GM12875 (cell line): ENCODE measurements around the gene PDZD2.

ENCODE experiments used
- H3K4me3 ChIP-seq: one replicate; pipeline ENCODE4 v1.5.1; 2011; ENCODE audit warnings: low read depth, low read length, control low read depth
- TF ChIP-seq, protein P1 (sequence below): IDR thresholded peaks from 2 replicates; pipeline ENCODE4 v1.5.1; 2011; ENCODE audit warnings: low read depth, mild to moderate bottlenecking, control low read depth, inconsistent platforms, low read length, moderate library complexity, borderline replicate concordance; ENCODE audit not compliant: insufficient read depth

The PDZD2 gene

DNA sequence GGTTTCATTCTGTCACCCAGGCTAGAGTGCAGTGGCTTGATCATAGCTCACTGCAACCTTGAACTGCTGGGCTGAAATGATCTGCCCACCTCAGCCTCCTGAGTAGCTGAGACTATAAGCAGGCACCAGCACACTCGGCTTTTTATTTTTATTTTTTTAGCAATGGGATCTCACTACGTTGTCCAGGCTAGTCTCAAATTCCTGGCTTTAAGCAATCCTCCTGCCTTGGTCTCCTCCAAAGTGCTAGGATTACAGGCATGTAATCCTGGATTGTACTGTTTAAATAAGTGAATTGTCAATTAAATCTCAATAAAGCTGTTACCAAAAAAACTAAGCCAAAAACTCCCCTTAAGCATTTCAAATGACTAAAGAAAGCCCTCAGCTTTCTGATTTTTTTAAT lies 516.3 kb downstream of the PDZD2 start:
- TF ChIP-seq, protein P1, sequence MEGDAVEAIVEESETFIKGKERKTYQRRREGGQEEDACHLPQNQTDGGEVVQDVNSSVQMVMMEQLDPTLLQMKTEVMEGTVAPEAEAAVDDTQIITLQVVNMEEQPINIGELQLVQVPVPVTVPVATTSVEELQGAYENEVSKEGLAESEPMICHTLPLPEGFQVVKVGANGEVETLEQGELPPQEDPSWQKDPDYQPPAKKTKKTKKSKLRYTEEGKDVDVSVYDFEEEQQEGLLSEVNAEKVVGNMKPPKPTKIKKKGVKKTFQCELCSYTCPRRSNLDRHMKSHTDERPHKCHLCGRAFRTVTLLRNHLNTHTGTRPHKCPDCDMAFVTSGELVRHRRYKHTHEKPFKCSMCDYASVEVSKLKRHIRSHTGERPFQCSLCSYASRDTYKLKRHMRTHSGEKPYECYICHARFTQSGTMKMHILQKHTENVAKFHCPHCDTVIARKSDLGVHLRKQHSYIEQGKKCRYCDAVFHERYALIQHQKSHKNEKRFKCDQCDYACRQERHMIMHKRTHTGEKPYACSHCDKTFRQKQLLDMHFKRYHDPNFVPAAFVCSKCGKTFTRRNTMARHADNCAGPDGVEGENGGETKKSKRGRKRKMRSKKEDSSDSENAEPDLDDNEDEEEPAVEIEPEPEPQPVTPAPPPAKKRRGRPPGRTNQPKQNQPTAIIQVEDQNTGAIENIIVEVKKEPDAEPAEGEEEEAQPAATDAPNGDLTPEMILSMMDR = no peak
- no peak overlapping the region for H3K4me3 ChIP-seq

DNA sequence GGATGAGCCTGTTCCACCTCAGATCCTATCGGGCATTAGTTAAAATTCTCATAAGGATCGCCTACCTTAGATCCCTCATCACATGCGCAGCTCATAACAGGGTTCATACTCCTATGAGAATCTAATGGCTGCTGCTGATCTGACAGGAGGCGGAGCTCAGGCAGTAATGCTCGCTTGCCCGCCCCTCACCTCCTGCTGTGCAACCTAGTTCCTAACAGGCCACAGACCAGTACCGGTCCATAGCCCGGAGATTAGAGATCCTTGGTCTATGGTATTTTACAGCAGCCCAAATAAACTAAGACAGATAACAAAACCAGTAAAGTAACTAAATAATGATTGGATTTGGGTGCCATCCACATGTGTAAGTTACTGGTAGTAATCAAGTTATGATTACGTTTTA lies 517.7 kb downstream of the PDZD2 start:
- H3K4me3 ChIP-seq = no peak overlapping the region
- TF ChIP-seq, protein P1 = no peak

DNA sequence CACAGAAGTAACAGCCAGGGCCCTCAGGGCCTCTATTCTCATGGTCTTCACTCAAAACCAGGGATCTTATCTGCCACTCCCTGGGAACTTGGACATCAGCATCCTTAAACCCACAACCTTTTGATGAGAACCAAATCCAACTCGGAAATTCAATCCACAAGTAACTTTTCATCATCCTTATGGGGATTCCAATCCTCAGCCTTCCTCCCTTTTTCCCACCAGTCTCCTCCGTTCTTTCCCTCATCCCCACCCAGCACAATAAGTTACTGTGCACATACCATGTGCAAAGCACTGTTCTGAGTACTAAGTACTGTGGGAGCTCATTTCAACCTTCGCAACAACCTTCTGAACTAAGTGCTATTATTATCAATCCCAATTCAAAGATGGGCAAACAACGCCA lies 518.1 kb downstream of the PDZD2 start:
- TF ChIP-seq, protein P1 = no peak
- no peak overlapping the region for H3K4me3 ChIP-seq

DNA sequence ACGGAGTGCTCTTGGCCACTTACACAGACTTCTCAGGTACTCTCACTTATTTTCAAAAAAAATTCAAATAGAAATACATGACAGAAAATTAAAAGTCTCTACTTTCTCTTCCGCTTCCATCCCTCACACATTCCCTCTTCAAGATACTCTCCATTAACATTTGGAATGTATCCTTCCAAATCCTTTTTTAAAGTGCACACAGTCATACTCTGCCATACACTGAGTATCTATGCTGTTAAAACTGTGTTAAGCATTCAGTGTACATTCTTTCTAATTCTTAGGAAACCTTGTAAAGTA lies 519.7 kb downstream of the PDZD2 start:
- H3K4me3 ChIP-seq = no peak overlapping the region
- TF ChIP-seq, protein P1 = no peak

DNA sequence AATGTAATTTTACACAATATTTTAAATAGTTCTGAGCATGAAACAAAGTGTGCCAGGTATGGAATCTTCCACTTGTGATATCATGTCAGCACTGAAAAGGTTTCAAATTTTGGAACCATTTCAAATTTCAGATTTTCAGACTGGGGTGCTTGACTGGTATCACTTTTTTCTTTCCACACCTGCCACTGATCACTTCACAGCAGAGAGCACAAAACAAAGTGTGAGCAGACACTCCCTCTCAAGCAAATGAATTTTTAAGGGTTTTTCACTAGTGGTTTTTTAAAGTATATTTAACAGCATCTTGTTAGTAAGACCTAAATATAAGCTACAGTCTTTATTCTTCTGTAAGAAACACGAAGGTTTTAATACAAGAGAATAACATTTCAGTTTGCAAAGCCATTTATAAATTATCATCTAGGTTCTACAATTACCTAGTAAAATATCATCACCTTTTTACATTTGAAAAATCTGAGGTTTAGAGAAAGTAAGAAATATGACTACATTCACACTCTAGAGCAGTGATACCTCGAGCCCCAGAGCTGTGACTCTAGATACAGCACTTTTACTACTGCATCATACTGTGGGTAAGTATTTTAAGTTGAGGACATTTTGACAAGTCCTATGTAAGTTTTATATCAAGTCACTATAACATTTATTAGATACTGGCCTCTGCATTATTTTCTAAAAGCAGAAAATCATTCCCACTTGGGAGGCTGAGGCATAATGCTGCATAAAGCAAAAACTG lies 520.6 kb downstream of the PDZD2 start:
- TF ChIP-seq, protein P1 = no peak
- H3K4me3 ChIP-seq = no peak overlapping the region

DNA sequence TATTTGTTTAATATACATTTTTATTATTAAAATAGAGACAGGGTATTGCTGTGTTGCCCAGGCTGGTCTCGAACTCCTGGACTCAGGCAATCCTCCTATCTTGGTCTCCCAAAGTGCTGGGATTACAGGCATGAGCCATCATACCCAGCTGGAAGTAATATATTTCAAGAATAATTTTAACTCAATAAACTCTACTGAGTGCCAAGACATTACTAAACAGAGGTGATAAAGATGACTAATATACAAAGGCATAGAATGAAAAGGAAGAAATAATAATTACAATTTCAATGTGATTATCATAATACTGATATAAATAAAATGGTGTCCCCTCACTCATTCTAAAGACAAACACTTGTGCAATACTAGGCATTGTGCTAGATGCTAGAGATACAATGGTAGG lies 521.3 kb downstream of the PDZD2 start:
- H3K4me3 ChIP-seq = no peak overlapping the region
- TF ChIP-seq, protein P1 = no peak
